HepG2 (cell line): ENCODE results near the gene ACTN4. TPM values are rescaled to one million over a fixed set of nuclear protein-coding genes. Genes with fewer than 3 reads are reported as not detected.
A peak's percentile ranks its signal among the peaks of the same experiment; 100 is the strongest.

Experiments used
- ATAC-seq: fragments of 200-7000 bp; cut with Tn5 transposase; 3 replicates; pipeline ENCODE4 v1.9.1; 2020; ENCODE audit warnings: mild to moderate bottlenecking, moderate library complexity
- BruUV-seq: library from RNA; stranded (reverse); fragments of 400-500 nt; replicated peaks from 2 replicates; lab custom pipeline; 2021; lab: Mats Ljungman, UMichigan
- CTCF ChIA-PET: fragments of 300-600 bp; formaldehyde crosslinking; extraction: SDS; loops from one replicate; lab custom pipeline; 2021; ENCODE audit warnings: low total read pairs, inconsistent platforms, low intra/inter-chr PET ratio; lab: Yijun Ruan, JAX
- POLR2A ChIA-PET: fragments of 350-600 bp; sonication (Branson Sonifier 250); formaldehyde crosslinking; loops from one replicate; lab custom pipeline; 2020; ENCODE audit warnings: antibody characterized with exemption, inconsistent platforms; lab: Yijun Ruan, JAX
- DNase-seq: peaks from one replicate; pipeline ENCODE4 v3.0.0-alpha.2; 2015; ENCODE audit warnings: low spot score
- FAIRE-seq: peaks from 3 replicates; lab custom pipeline; 2011; peaks lifted over from hg19 to GRCh38; lab: Jason Lieb, UNC
- H2AFZ ChIP-seq: one replicate; pipeline ENCODE4 v1.6.1; 2011; ENCODE audit warnings: low read length, inconsistent platforms
- H3K27ac ChIP-seq: fragments of 300-600 bp; 3 replicates; pipeline ENCODE4 v1.8.0; 2011; ENCODE audit warnings: mixed run types, mild to moderate bottlenecking, mixed read lengths, low read length, inconsistent platforms; ENCODE audit not compliant: insufficient read depth; ENCODE audit errors: extremely low read length
- H3K27me3 ChIP-seq, 2 experiments: fragments of 200-600 bp in 1 of 2; 2 replicates in 1 of 2; 3 replicates in 1 of 2; pipeline versions ENCODE4 v1.6.0 to v1.8.0; 2011; ENCODE audit warnings: low read length in 2 of 2, mild to moderate bottlenecking in 2 of 2, moderate library complexity in 2 of 2, inconsistent platforms in 1 of 2; ENCODE audit not compliant: insufficient read depth in 2 of 2, control insufficient read depth in 1 of 2
- H3K36me3 ChIP-seq, 2 experiments: fragments of 200-600 bp in 1 of 2; replicated peaks in 1 of 2; 2 replicates in 1 of 2; 3 replicates in 1 of 2; pipeline versions ENCODE4 v1.5.1 to v1.8.0; 2011; ENCODE audit warnings: low read length in 2 of 2, inconsistent platforms in 1 of 2; ENCODE audit not compliant: insufficient read depth in 2 of 2, control insufficient read depth in 1 of 2
- H3K4me1 ChIP-seq: 2 replicates; pipeline ENCODE4 v1.5.1; 2012; ENCODE audit warnings: low read length, inconsistent platforms; ENCODE audit not compliant: insufficient read depth
- H3K4me2 ChIP-seq: 2 replicates; pipeline ENCODE4 v1.6.0; 2011; ENCODE audit warnings: low read depth, low read length, inconsistent platforms
- H3K4me3 ChIP-seq, 3 experiments: fragments of 200-600 bp in 1 of 3; sonication (generic), shearing (Covaris generic) in 1 of 3; replicated peaks in 1 of 3; 2 replicates each; pipeline ENCODE4 v1.5.1; 2011 to 2016; ENCODE audit warnings: low read length in 3 of 3, inconsistent platforms in 2 of 3, low read depth in 2 of 3, mild to moderate bottlenecking in 2 of 3, control low read depth in 1 of 3, mixed read lengths in 1 of 3; ENCODE audit not compliant: insufficient read depth in 1 of 3
- H3K79me2 ChIP-seq: one replicate; pipeline ENCODE4 v1.6.1; 2011; ENCODE audit warnings: low read length, inconsistent platforms; ENCODE audit not compliant: insufficient read depth
- H3K9ac ChIP-seq: 2 replicates; pipeline ENCODE4 v1.6.0; 2011; ENCODE audit warnings: mild to moderate bottlenecking, low read depth, low read length, inconsistent platforms; ENCODE audit not compliant: insufficient read depth
- H3K9me3 ChIP-seq: 2 replicates; pipeline ENCODE4 v1.5.1; 2012; ENCODE audit warnings: mild to moderate bottlenecking, low read length
- H4K20me1 ChIP-seq: 2 replicates; pipeline ENCODE4 v1.6.0; 2011; ENCODE audit warnings: inconsistent platforms, mild to moderate bottlenecking, low read length, moderate library complexity; ENCODE audit not compliant: insufficient read depth
- AGO2 ChIP-seq: fragments of 200-400 bp; formaldehyde crosslinking; optimal IDR thresholded peaks from 2 replicates; pipeline ENCODE3; 2017; ENCODE audit warnings: mild to moderate bottlenecking, low read depth, low read length, moderate library complexity
- RBM22 ChIP-seq: fragments of 200-400 bp; formaldehyde crosslinking; optimal IDR thresholded peaks from 2 replicates; pipeline ENCODE3; 2017; ENCODE audit warnings: mild to moderate bottlenecking, low read length, moderate library complexity
- WGBS: methylation state at CpG from one replicate; pipeline ENCODE4 v1.1.6; 2017; ENCODE audit warnings: low lambda C conversion rate; 5-methylcytosine and 5-hydroxymethylcytosine counted together
- in situ Hi-C: cut with HindIII; loops from 2 replicates; pipeline ENCODE4 v1.10.0; 2017; ENCODE audit warnings: low pct_unique_long_range_greater_than_20kb; ENCODE audit not compliant: extremely low pct_ligation_motif_present
- intact Hi-C: fragments of 100-400 bp; cut with micrococcal nuclease; formaldehyde crosslinking; loops from one replicate; pipeline ENCODE4 v1.10.0; 2022; ENCODE audit not compliant: unreplicated experiment
- polyA plus RNA-seq, 8 experiments: library from polyadenylated mRNA; depleted of rRNA in 3 of 8; stranded (reverse) in 7 of 8; unstranded in 1 of 8; fragments of >200 nt; fragmentation: Illumina TruSeq in 4 of 8; extraction: Trizol in 4 of 8; gene quantifications; 2 replicates each; pipeline versions ENCODE4 v1.2.1 to v1.2.3, GENCODE V29; 2011 to 2016; ENCODE audit warnings: low read depth in 4 of 8, missing spikeins in 1 of 8, mixed read lengths in 1 of 8; ENCODE audit not compliant: insufficient read depth in 1 of 8
- total RNA-seq, 5 experiments: library from RNA; depleted of rRNA; stranded (reverse); fragments of >200 nt; fragmentation: Illumina TruSeq; extraction: Trizol; gene quantifications; 2 replicates each; pipeline ENCODE4 v1.2.3, GENCODE V29; 2016; ENCODE audit warnings: low read depth in 1 of 5
- TF ChIP-seq, protein P1 (sequence below): sonication (generic); formaldehyde crosslinking; IDR thresholded peaks from 2 replicates; pipeline ENCODE4 v1.8.1; 2023; ENCODE audit warnings: missing genetic modification reagents, inconsistent platforms, borderline replicate concordance
- TF ChIP-seq, protein P2 (sequence below): sonication (generic); formaldehyde crosslinking; IDR thresholded peaks from 2 replicates; pipeline ENCODE4 v1.4.0; 2020; ENCODE audit warnings: missing genetic modification reagents

The ACTN4 gene
- total and polyA plus RNA-seq, 2 of the 13 experiments (the other 11 are each of a cell fraction or from before 2014, with no cell fraction given), result 171 to 192 TPM

DNA sequence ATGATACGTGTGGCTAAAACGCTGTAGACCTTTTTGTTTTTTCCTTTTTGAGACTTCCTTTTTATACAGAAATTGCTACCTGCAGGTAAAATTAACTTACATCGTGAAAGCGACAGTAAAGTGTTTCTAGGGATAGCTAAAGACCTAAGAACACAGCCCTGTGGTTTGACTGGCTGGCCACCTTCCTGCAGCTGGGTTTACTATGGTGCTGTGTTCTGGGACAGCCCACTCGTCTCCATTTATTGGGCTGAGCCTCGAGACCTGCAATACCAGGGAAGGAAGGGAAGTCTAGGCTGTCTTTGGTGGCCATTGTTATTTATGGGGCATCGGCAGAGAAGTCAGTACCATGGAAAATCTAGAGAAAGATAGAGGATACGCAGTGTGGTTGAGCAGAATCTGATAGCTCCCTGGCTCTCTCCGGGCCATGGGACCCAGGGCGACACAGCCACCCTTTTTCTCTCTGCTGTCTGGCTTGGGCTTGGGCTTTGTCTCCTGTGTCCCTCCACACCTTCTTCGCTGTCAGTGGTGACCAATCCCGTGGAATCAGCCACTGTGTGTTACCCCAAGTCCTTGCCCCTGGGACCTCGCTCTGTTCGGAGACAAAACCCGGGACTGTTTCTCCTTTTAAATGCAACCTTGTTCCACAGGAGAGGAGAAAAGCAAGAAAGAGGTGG is 30.9 kb downstream of the ACTN4 start:
- no peak for FAIRE-seq
- Histone ChIP-seq H3K27ac (peak overlapping the region; percentile 20), H3K27me3 (no peaks in the 10 kb centered on the region), H3K4me2 (no peak overlapping the region), H3K4me3 (no peak overlapping the region), H3K4me1 (peaks cover 95% of the 10 kb centered on the region), H3K9me3 (no peaks in the 10 kb centered on the region), H3K36me3 (peaks cover 14 to 52% of the 10 kb centered on the region in 2 experiments), H4K20me1 (peaks cover 51% of the 10 kb centered on the region), H3K9ac (no peak overlapping the region), H2AFZ (no peak overlapping the region), H3K79me2 (peaks cover 93% of the 10 kb centered on the region)
- 96% methylated on average over 15 of the region's 15 CpGs for WGBS
- CTCF ChIA-PET, result no interaction called here
- TF ChIP-seq, protein P1, sequence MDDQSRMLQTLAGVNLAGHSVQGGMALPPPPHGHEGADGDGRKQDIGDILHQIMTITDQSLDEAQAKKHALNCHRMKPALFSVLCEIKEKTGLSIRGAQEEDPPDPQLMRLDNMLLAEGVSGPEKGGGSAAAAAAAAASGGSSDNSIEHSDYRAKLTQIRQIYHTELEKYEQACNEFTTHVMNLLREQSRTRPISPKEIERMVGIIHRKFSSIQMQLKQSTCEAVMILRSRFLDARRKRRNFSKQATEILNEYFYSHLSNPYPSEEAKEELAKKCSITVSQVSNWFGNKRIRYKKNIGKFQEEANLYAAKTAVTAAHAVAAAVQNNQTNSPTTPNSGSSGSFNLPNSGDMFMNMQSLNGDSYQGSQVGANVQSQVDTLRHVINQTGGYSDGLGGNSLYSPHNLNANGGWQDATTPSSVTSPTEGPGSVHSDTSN (CRISPR knock-in tag), result no peak
- TF ChIP-seq RBM22, result peak; percentile 63
- intact Hi-C loops (no loop called here), in situ Hi-C loops (no loop called here)
- POLR2A ChIA-PET, result interaction anchor here (2.2 kb wide), 1 partner anchor 31 kb away, joined by 8 read pairs; the partner anchor contains the start of gene ACTN4
- BruUV-seq, result no TSS peak
- DNase-seq, result no peak
- ATAC-seq, result no peak

DNA sequence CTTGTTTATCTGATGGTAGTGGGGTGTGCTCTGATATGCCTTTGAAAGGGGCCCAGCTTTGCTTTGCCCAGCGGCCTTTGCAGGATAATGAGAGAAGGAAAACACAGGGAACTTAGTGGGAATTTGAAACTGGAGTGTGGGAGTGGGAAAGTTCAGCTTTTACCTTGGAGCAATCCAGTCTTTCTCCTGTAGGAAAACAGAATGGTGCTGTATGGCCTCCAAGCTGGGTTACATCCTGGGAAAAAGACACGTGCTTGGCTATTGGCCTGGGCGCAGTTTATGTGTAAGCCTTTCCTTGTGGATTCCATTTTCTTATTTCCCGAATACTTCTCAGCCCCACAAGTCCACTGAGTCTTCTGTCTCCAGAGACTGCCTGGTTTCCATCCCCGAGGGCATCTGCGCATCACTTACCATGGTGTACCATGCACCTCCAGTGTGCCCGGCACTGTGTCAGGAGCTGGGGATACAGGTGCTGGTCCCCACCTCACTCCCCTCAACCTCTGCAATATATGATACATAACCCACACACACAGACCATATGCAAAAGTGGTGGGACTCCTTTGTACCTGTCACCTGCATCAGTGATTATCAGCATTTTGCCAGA is 31.5 kb downstream of the ACTN4 start:
- TF ChIP-seq AGO2, result peak; percentile 25
- TF ChIP-seq, protein P2, sequence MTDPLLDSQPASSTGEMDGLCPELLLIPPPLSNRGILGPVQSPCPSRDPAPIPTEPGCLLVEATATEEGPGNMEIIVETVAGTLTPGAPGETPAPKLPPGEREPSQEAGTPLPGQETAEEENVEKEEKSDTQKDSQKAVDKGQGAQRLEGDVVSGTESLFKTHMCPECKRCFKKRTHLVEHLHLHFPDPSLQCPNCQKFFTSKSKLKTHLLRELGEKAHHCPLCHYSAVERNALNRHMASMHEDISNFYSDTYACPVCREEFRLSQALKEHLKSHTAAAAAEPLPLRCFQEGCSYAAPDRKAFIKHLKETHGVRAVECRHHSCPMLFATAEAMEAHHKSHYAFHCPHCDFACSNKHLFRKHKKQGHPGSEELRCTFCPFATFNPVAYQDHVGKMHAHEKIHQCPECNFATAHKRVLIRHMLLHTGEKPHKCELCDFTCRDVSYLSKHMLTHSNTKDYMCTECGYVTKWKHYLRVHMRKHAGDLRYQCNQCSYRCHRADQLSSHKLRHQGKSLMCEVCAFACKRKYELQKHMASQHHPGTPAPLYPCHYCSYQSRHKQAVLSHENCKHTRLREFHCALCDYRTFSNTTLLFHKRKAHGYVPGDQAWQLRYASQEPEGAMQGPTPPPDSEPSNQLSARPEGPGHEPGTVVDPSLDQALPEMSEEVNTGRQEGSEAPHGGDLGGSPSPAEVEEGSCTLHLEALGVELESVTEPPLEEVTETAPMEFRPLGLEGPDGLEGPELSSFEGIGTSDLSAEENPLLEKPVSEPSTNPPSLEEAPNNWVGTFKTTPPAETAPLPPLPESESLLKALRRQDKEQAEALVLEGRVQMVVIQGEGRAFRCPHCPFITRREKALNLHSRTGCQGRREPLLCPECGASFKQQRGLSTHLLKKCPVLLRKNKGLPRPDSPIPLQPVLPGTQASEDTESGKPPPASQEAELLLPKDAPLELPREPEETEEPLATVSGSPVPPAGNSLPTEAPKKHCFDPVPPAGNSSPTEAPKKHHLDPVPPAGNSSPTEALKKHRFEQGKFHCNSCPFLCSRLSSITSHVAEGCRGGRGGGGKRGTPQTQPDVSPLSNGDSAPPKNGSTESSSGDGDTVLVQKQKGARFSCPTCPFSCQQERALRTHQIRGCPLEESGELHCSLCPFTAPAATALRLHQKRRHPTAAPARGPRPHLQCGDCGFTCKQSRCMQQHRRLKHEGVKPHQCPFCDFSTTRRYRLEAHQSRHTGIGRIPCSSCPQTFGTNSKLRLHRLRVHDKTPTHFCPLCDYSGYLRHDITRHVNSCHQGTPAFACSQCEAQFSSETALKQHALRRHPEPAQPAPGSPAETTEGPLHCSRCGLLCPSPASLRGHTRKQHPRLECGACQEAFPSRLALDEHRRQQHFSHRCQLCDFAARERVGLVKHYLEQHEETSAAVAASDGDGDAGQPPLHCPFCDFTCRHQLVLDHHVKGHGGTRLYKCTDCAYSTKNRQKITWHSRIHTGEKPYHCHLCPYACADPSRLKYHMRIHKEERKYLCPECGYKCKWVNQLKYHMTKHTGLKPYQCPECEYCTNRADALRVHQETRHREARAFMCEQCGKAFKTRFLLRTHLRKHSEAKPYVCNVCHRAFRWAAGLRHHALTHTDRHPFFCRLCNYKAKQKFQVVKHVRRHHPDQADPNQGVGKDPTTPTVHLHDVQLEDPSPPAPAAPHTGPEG (CRISPR knock-in tag), result no peak
- Histone ChIP-seq H3K4me1 (peaks cover 99% of the 10 kb centered on the region), H3K9me3 (no peaks in the 10 kb centered on the region), H3K79me2 (peaks cover 98% of the 10 kb centered on the region), H3K4me2 (no peak overlapping the region), H3K4me3 (no peak overlapping the region), H3K27me3 (no peaks in the 10 kb centered on the region), H3K9ac (no peak overlapping the region), H4K20me1 (peaks cover 51% of the 10 kb centered on the region), H3K36me3 (peaks cover 14 to 51% of the 10 kb centered on the region in 2 experiments), H3K27ac (peak overlapping the region; percentile 20), H2AFZ (no peak overlapping the region)
- in situ Hi-C loops (no loop called here), intact Hi-C loops (no loop called here)
- CTCF ChIA-PET, result no interaction called here
- no TSS peak for BruUV-seq
- POLR2A ChIA-PET, result interaction anchor here (2.2 kb wide), 1 partner anchor 31 kb away, joined by 8 read pairs; the partner anchor contains the start of gene ACTN4
- ATAC-seq (no peak), DNase-seq (no peak), FAIRE-seq (no peak)
- WGBS, result 90% methylated on average over 7 of the region's 7 CpGs
